Measurements from ENCODE around the gene CBFA2T3. TPM values are rescaled to one million over a fixed set of nuclear protein-coding genes. Genes with fewer than 3 reads are reported as not detected.

Gene CBFA2T3
- total and polyA plus RNA-seq, 4 donors: 4.7 to 11.8 (median 6.6) TPM

GRCh38 chr16:89015271-89015859 lies 38.4 kb upstream of the CBFA2T3 start:
- Histone ChIP-seq H3K4me1 (ENCODE audit: control insufficient read depth in 5 of 5, insufficient read depth in 5 of 5, low read length in 5 of 5) (no peaks in the 10 kb centered on the region), H3K4me3 (no peak overlapping the region), H3K27ac (ENCODE audit: low read depth in 1 of 2, low read length in 1 of 2) (no peak overlapping the region), H3K9me3 (ENCODE audit: control insufficient read depth in 4 of 4, insufficient read depth in 3 of 4, low read length in 3 of 4) (peaks cover 0 to 22% (median 0%) of the 10 kb centered on the region in 4 donors), H3K36me3 (ENCODE audit: control insufficient read depth in 4 of 4, insufficient read depth in 4 of 4, low read length in 4 of 4) (no peaks in the 10 kb centered on the region), H3K9ac (ENCODE audit: insufficient read depth in 1 of 2, low read length in 2 of 2) (no peak overlapping the region), H3K27me3 (ENCODE audit: control insufficient read depth in 3 of 3, insufficient read depth in 3 of 3, low read length in 2 of 3) (peaks cover 0 to 3% (median 1%) of the 10 kb centered on the region in 3 donors)
- WGBS, 2 donors: 80 to 86% methylated on average over 20 of the region's 20 CpGs
- ATAC-seq (ENCODE audit: insufficient read depth, low FRiP score) (no peak), DNase-seq (no peak)
- TF ChIP-seq CTCF (IDR thresholded peaks at IDR 0.05; ENCODE audit: control extremely low read depth, extremely low read depth): no peak

GRCh38 chr16:89014403-89015230 lies 37.6 kb upstream of the CBFA2T3 start:
- no peaks in the 10 kb centered on the region for H3K4me1 ChIP-seq (ENCODE audit: control insufficient read depth in 5 of 5, insufficient read depth in 5 of 5, low read length in 5 of 5)
- H3K9me3 ChIP-seq (ENCODE audit: control insufficient read depth in 4 of 4, insufficient read depth in 3 of 4, low read length in 3 of 4): peaks cover 0 to 26% (median 0%) of the 10 kb centered on the region in 4 donors
- H3K27me3 ChIP-seq (ENCODE audit: control insufficient read depth in 3 of 3, insufficient read depth in 3 of 3, low read length in 2 of 3): peaks cover 0 to 3% (median 0%) of the 10 kb centered on the region in 3 donors
- ATAC-seq (ENCODE audit: insufficient read depth, low FRiP score) (no peak), DNase-seq (no peak)
- 70 to 79% methylated on average over 19 of the region's 19 CpGs for WGBS, 2 donors
- no peaks in the 10 kb centered on the region for H3K36me3 ChIP-seq (ENCODE audit: control insufficient read depth in 4 of 4, insufficient read depth in 4 of 4, low read length in 4 of 4)
- TF ChIP-seq CTCF (IDR thresholded peaks at IDR 0.05; ENCODE audit: control extremely low read depth, extremely low read depth): no peak
- H3K9ac ChIP-seq (ENCODE audit: insufficient read depth in 1 of 2, low read length in 2 of 2): no peak overlapping the region
- no peak overlapping the region for H3K4me3 ChIP-seq
- H3K27ac ChIP-seq (ENCODE audit: low read depth in 1 of 2, low read length in 1 of 2): no peak overlapping the region

- TF ChIP-seq CTCF (IDR thresholded peaks at IDR 0.05; ENCODE audit: control extremely low read depth, extremely low read depth): no peak
- H3K9me3 ChIP-seq (ENCODE audit: control insufficient read depth in 4 of 4, insufficient read depth in 3 of 4, low read length in 3 of 4): peaks cover 0 to 24% (median 0%) of the 10 kb centered on the region in 4 donors
- no peaks in the 10 kb centered on the region for H3K36me3 ChIP-seq (ENCODE audit: control insufficient read depth in 4 of 4, insufficient read depth in 4 of 4, low read length in 4 of 4)
- H3K4me3 ChIP-seq: no peak overlapping the region
- no peak for ATAC-seq (ENCODE audit: insufficient read depth, low FRiP score)
- H3K9ac ChIP-seq (ENCODE audit: insufficient read depth in 1 of 2, low read length in 2 of 2): no peak overlapping the region
- WGBS, 2 donors: 64 to 78% methylated on average over 19 to 25 of the region's 25 CpGs
- no peaks in the 10 kb centered on the region for H3K4me1 ChIP-seq (ENCODE audit: control insufficient read depth in 5 of 5, insufficient read depth in 5 of 5, low read length in 5 of 5)
- no peak overlapping the region for H3K27ac ChIP-seq (ENCODE audit: low read depth in 1 of 2, low read length in 1 of 2)
- DNase-seq: no peak
- peaks cover 0 to 3% (median 0%) of the 10 kb centered on the region in 3 donors for H3K27me3 ChIP-seq (ENCODE audit: control insufficient read depth in 3 of 3, insufficient read depth in 3 of 3, low read length in 2 of 3)
Measured at GRCh38 chr16:89013692-89014402, 36.8 kb upstream of the CBFA2T3 start.
